Loucy (cell line): Measurements from ENCODE around the gene BIRC2.

Source experiments
- CTCF ChIP-seq: fragments of 200-600 bp; sonication (generic); conservative IDR thresholded peaks from 2 replicates; pipeline ENCODE4 v1.5.1; 2014; ENCODE audit warnings: mild to moderate bottlenecking, antibody characterized with exemption, low read length
- EZH2phosphoT487 ChIP-seq: fragments of 200-600 bp; IDR thresholded peaks from 2 replicates; pipeline ENCODE4 v1.6.1; 2018; ENCODE audit warnings: antibody characterized with exemption, mild to moderate bottlenecking, moderate library complexity, borderline replicate concordance

GRCh38 chr11:102386136-102386734, 39.2 kb downstream of the BIRC2 start:
- TF ChIP-seq CTCF (no peak), EZH2phosphoT487 (no peak)
